GM12892 (cell line): ENCODE data around the gene FECH.

Experiments used
- POLR2A ChIP-seq: IDR thresholded peaks from 2 replicates; pipeline ENCODE4 v1.6.1; 2011; ENCODE audit warnings: low read depth, low read length, control low read depth
- POLR2AphosphoS5 ChIP-seq: IDR thresholded peaks from 2 replicates; pipeline ENCODE4 v1.6.1; 2011; ENCODE audit warnings: low read depth, low read length, control low read depth
- TAF1 ChIP-seq: IDR thresholded peaks from 2 replicates; pipeline ENCODE4 v1.6.1; 2011; ENCODE audit warnings: low read depth, mild to moderate bottlenecking, control low read depth, low read length, borderline replicate concordance

GRCh38 chr18:57569133-57569532 is 17.4 kb downstream of the FECH start:
- no peak for TF ChIP-seq POLR2A
- no peak for TF ChIP-seq POLR2AphosphoS5
- no peak for TF ChIP-seq TAF1
